HG03097 (cell line): ENCODE results near the gene JARID2.

Experiments used
- ATAC-seq: cut with Tn5 transposase; IDR thresholded peaks from one replicate; pipeline ENCODE4 v1.9.1; 2021; ENCODE audit not compliant: unreplicated experiment, low FRiP score

The JARID2 gene

GRCh38 chr6:15510536-15511247, 264.8 kb downstream of the JARID2 start:
- no peak for ATAC-seq

GRCh38 chr6:15511248-15512125, 265.6 kb downstream of the JARID2 start:
- no peak for ATAC-seq

DNA sequence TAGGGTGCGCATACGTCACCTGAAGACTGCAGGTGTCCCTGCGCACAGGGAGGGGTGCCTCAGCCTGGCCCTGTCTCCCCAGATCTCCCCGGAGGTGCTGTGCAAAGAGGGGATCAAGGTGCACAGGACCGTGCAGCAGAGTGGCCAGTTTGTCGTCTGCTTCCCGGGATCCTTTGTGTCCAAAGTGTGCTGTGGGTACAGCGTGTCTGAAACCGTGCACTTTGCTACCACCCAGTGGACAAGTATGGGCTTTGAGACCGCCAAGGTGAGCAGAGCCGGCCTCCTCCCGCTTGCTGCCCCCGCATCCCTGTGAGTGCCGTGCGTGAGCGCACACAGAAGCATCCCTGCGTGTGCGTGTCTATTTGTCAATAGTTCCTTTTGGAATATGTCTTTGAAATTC, 266.3 kb downstream of the JARID2 start:
- no peak for ATAC-seq

DNA sequence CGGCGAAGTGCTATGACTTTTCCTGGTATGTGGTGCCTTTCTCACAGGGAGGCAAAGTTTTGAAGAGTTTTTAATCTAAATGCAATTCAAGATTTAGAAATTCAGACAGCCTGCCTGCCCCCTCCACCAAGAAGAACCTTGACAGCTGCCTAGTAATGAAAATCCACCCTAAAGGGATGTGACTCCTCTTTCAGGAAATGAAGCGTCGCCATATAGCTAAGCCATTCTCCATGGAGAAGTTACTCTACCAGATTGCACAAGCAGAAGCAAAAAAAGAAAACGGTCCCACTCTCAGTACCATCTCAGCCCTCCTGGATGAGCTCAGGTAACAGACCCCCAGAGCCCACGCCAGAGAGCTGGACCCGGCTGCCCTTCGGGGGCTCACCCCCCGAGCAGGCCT, 266.9 kb downstream of the JARID2 start:
- no peak for ATAC-seq

DNA sequence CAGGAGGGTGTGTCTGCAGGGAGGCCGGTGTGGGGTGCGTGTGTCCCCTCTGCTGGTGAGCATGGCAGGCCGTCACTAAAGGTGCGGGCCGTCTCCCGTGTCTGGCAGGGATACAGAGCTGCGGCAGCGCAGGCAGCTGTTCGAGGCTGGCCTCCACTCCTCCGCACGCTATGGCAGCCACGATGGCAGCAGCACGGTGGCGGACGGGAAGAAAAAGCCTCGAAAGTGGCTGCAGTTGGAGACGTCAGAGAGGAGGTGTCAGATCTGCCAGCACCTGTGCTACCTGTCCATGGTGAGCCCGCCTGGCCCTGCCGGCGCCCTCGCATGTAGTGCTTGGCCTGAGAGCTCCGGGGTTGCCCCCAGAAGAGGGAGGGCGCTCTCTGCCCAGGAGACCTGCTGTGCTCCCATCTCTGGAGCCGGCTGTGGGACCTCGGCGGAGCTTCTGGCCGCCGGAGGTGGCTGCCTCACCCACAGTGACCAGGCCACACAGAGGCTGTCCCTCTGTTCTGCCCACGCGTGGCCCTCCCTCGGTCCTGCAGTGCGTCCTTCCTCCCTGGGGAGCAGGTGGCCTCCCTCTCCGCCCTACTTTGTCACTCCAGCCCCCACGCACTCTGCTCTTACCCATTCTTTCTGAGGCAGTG, 267.4 kb downstream of the JARID2 start:
- no peak for ATAC-seq

GRCh38 chr6:15513801-15514711, 268.2 kb downstream of the JARID2 start:
- no peak for ATAC-seq

DNA sequence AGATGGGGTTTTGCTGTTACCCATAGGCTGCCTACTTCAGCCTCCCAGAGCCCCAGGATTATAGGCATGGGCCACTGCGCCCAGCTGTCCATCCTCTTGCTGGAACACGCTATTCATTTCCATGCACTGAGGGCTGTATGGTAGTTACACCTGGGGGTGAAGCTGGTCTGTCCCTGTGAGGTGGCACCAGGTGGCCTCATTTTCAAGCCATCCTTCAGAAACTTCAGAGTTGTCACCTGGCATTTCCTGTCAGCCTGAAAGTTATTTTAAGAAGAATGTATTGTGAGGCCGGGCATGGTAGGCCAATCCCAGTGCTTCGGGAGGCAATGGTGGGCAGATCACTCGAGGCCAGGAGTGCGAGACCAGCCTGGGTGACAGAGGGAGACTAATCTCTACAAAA, 269.4 kb downstream of the JARID2 start:
- no peak for ATAC-seq

DNA sequence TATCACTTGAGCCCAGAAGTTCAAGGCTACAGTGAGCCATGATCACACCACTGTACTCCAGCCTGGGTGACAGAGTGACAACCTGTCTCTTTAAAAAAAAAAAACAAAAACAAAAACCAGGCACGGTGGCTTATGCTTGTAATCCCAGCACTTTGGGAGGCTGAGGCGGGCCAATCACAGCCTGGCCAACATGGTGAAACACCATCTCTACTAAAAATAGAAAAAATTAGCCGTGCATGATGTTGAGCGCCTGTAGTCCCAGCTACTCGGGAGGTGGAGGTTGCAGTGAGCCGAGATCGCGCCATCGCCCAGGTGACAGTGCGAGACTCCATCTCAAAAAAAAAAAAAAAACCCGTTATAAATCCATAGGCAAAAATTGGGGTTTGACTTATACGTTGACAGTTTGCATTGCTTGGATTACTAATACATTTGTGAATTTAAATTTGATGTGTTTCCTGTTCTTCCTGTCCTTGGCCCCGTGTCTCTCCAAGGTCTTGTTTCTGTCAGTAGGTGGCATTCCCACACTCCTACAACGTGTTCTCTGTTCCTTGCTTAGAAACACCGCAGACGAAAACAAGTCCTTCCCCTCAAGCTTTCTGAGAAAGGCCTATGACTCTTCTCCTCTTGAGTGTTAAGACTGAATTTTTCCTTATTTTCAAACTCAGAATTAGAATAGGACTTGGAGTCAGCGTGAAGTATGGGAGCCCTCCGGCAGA, 269.9 kb downstream of the JARID2 start:
- ATAC-seq, result no peak

- ATAC-seq, result no peak
Measured at GRCh38 chr6:15516378-15516777, 270.5 kb downstream of the JARID2 start.

- no peak for ATAC-seq
Measured at GRCh38 chr6:15516923-15517560, 271.2 kb downstream of the JARID2 start.

GRCh38 chr6:15517600-15517999, 271.7 kb downstream of the JARID2 start:
- no peak for ATAC-seq

GRCh38 chr6:15518057-15518456, 272.2 kb downstream of the JARID2 start:
- ATAC-seq, result no peak

DNA sequence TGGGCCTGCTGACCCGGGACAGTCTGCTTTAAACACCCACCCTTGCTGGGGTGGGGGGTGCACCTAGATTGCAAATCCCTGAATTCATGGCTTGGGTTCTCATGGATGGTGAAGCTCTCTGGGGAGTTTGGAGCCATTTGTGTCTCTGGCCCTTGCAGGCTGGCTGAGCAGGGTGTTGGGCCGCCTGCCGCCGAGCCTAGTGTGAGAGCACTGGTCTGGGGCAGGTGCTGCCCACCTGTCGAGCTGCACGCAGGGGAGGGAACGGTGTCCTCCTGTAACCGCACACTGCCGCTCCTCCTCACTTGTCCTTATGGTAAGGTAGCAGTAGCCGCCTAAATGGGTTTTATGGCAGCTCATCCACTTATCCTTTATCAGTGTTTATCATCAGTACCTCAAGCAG, 273.0 kb downstream of the JARID2 start:
- no peak for ATAC-seq

DNA sequence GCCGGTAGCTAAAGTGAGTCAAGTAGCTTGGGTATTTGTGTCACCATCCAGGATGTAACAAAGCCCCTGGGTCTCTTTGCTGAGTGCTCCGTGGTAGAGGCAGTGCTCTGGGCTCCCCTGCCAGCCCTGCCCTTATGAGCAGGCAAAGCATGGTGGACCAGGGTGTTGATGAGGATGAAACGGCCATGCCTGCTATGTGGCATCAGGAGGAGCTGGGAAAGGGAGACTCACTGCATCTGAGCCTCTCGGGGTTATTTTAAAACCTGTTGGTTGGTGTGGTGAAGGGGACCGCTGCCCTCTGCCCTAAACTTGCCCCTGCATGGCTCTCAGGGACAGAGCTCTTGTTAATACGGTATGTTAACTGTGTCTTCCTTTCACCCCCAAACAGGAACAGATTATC, 273.8 kb downstream of the JARID2 start:
- no peak for ATAC-seq

DNA sequence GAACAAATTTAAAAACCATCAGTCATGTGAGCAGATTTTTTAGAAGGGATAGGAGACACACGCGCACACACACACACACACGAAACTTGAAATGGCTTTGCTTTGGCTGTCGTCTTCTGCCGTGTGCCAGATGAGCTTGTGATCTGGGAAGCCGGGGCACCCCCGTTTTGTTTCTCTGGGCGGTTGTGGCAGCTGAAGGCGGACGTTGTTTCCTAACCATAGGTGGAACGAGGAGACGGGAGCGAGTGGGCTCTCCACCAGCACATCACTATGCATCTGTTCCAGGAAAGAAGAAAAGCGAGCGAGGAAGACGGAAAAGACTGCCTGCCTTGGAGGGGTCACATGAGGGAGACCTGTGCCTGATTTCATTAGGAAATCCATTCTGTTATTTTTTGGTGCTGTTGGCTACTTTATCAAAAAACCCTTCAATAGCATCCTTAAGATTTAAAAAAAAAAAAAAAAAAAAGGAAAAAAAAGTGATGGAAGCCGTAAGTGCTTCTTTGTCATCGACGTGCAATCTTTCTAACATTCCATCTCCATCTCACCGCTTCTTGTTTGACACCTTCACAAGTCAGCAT, 274.8 kb downstream of the JARID2 start:
- ATAC-seq, result no peak

- ATAC-seq, result no peak
Measured at GRCh38 chr6:15521582-15521981, 275.7 kb downstream of the JARID2 start.

DNA sequence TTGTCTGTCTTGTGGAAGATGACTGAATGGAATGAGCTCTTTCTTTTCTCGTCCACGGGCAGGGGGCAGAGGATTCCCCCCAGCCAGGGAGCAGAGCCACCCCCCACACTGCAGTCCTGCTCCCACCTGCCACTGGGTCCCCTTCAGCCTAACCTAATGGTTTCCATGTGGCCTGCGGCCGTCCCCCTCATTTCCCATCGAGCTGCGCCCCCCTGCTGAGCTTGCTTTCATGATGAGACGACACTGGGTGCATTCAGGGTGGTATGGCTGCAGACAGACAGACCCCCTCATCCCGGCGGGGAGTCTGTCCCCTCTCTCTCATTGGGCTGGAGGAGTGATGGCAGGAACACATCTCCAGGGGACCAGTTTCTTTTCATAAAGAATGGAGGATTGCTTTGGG, 276.2 kb downstream of the JARID2 start:
- ATAC-seq, result no peak

DNA sequence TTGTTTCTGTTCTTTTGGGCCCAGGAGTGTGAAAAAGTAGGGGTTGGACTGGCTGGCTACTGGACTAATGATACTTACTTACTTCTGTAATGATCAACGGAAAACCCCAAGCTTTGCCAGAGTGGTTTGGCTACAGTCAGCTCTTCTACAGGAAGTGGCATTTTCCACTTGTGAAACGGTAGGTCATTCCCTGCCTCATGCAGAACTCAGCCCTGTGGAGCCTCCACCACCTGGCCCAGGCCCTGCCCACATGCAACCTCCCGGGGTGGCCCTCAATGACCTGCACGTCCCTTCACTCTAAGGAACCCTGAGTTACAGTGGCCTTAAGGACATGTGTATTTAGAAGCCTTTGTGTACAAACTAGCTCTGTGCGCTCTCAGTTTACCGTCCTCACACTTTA, 276.6 kb downstream of the JARID2 start:
- ATAC-seq, result no peak
